Uterus (tissue), 2 donors: ENCODE results near the gene LIMS2.

Experiments used
- CTCF ChIP-seq, 4 experiments: fragments of 200-600 bp in 2 of 4; fragments of 450-650 bp in 2 of 4; sonication (generic) in 2 of 4; IDR thresholded peaks; one replicate each; pipeline ENCODE4 v1.5.1; 2016 to 2019; ENCODE audit warnings: antibody characterized with exemption in 4 of 4, mild to moderate bottlenecking in 2 of 4, moderate library complexity in 1 of 4
- POLR2A ChIP-seq, 2 donors: fragments of 450-650 bp; IDR thresholded peaks; one replicate each; pipeline ENCODE4 v1.6.1; 2016; ENCODE audit warnings: antibody characterized with exemption in 2 of 2, mild to moderate bottlenecking in 1 of 2, moderate library complexity in 1 of 2

GRCh38 chr2:127647242-127648190 lies 27.8 kb downstream of the LIMS2 start:
- TF ChIP-seq CTCF (IDR thresholded peaks at IDR 0.05) (no peak), POLR2A (IDR thresholded peaks at IDR 0.05) (no peak)
